WTC11 (cell line): Measurements from ENCODE around the gene OR2K2.

Experiments
- CREB1 ChIP-seq: sonication (generic); formaldehyde crosslinking; IDR thresholded peaks from 2 replicates; pipeline ENCODE4 v1.8.0; 2023; ENCODE audit warnings: mild to moderate bottlenecking, missing genetic modification reagents
- E2F4 ChIP-seq: sonication (generic); formaldehyde crosslinking; IDR thresholded peaks from 2 replicates; pipeline ENCODE4 v1.8.1; 2022; ENCODE audit warnings: low read depth, mild to moderate bottlenecking, moderate library complexity, missing genetic modification reagents, borderline replicate concordance
- ELF4 ChIP-seq: sonication (generic); formaldehyde crosslinking; IDR thresholded peaks from 2 replicates; pipeline ENCODE4 v1.8.1; 2022; ENCODE audit warnings: low read depth, mild to moderate bottlenecking, moderate library complexity, missing genetic modification reagents
- FOXJ3 ChIP-seq: sonication (generic); formaldehyde crosslinking; IDR thresholded peaks from 2 replicates; pipeline ENCODE4 v1.9.0; 2021; ENCODE audit warnings: missing genetic modification reagents, mild to moderate bottlenecking, borderline replicate concordance
- KAT7 ChIP-seq: sonication (generic); formaldehyde crosslinking; IDR thresholded peaks from 2 replicates; pipeline ENCODE4 v1.8.1; 2023; ENCODE audit warnings: missing genetic modification reagents, mild to moderate bottlenecking, borderline replicate concordance
- MAX ChIP-seq: sonication (generic); formaldehyde crosslinking; IDR thresholded peaks from 2 replicates; pipeline ENCODE4 v1.8.0; 2022; ENCODE audit warnings: mild to moderate bottlenecking, missing genetic modification reagents
- NFYB ChIP-seq: sonication (generic); formaldehyde crosslinking; conservative IDR thresholded peaks from 2 replicates; pipeline ENCODE4 v1.8.0; 2022; ENCODE audit warnings: low read depth, missing genetic modification reagents
- NR3C1 ChIP-seq: sonication (generic); formaldehyde crosslinking; conservative IDR thresholded peaks from 2 replicates; pipeline ENCODE4 v1.8.1; 2023; ENCODE audit warnings: low read depth, mild to moderate bottlenecking, missing genetic modification reagents
- ZNF263 ChIP-seq: sonication (generic); formaldehyde crosslinking; IDR thresholded peaks from 2 replicates; pipeline ENCODE4 v1.8.1; 2022; ENCODE audit warnings: low read depth, mild to moderate bottlenecking, moderate library complexity, missing genetic modification reagents
- ZNF317 ChIP-seq: sonication (generic); formaldehyde crosslinking; IDR thresholded peaks from 2 replicates; pipeline ENCODE4 v1.8.1; 2023; ENCODE audit warnings: low read depth, mild to moderate bottlenecking, moderate library complexity, missing genetic modification reagents, borderline replicate concordance
- TF ChIP-seq, protein P1 (sequence below): fragments of 200-600 bp; IDR thresholded peaks from 2 replicates; pipeline ENCODE4 v1.8.0; 2022; ENCODE audit warnings: antibody characterized with exemption
- TF ChIP-seq, protein P2 (sequence below): sonication (generic); formaldehyde crosslinking; IDR thresholded peaks from 2 replicates; pipeline ENCODE4 v1.8.1; 2022; ENCODE audit warnings: low read depth, missing genetic modification reagents, borderline replicate concordance
- TF ChIP-seq, protein P3 (sequence below): sonication (generic); formaldehyde crosslinking; IDR thresholded peaks from 2 replicates; pipeline ENCODE4 v1.8.1; 2023; ENCODE audit warnings: mild to moderate bottlenecking, moderate library complexity, missing genetic modification reagents

DNA sequence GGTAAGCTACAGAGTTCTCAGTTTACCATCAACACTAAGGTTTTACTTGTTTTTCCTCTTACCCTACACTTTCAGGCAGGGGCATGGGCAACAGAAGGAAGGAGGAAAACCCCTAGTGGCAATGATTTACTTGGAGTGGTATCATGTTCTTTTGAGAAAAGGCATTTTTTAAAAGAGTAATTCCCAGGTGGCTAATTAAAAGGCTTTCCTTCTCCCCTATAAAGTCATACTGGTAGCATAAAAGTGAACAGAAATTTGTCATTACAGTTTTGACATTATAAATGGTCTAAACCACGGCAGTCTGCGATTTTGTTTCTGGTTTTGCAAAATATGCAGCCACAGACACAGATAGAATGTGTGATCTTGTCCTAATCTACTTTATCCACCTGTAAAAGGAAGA is 30.9 kb upstream of the OR2K2 start:
- TF ChIP-seq NR3C1 (no peak), ZNF263 (CRISPR knock-in tag) (no peak), MAX (CRISPR knock-in tag) (no peak), FOXJ3 (CRISPR knock-in tag) (no peak), CREB1 (CRISPR knock-in tag) (no peak), ELF4 (no peak), ZNF317 (CRISPR knock-in tag) (no peak), KAT7 (no peak), NFYB (CRISPR knock-in tag) (no peak), E2F4 (CRISPR knock-in tag) (no peak)
- TF ChIP-seq, protein P1, sequence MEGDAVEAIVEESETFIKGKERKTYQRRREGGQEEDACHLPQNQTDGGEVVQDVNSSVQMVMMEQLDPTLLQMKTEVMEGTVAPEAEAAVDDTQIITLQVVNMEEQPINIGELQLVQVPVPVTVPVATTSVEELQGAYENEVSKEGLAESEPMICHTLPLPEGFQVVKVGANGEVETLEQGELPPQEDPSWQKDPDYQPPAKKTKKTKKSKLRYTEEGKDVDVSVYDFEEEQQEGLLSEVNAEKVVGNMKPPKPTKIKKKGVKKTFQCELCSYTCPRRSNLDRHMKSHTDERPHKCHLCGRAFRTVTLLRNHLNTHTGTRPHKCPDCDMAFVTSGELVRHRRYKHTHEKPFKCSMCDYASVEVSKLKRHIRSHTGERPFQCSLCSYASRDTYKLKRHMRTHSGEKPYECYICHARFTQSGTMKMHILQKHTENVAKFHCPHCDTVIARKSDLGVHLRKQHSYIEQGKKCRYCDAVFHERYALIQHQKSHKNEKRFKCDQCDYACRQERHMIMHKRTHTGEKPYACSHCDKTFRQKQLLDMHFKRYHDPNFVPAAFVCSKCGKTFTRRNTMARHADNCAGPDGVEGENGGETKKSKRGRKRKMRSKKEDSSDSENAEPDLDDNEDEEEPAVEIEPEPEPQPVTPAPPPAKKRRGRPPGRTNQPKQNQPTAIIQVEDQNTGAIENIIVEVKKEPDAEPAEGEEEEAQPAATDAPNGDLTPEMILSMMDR: no peak
- TF ChIP-seq, protein P2, sequence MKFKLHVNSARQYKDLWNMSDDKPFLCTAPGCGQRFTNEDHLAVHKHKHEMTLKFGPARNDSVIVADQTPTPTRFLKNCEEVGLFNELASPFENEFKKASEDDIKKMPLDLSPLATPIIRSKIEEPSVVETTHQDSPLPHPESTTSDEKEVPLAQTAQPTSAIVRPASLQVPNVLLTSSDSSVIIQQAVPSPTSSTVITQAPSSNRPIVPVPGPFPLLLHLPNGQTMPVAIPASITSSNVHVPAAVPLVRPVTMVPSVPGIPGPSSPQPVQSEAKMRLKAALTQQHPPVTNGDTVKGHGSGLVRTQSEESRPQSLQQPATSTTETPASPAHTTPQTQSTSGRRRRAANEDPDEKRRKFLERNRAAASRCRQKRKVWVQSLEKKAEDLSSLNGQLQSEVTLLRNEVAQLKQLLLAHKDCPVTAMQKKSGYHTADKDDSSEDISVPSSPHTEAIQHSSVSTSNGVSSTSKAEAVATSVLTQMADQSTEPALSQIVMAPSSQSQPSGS (CRISPR knock-in tag): no peak
- TF ChIP-seq, protein P3, sequence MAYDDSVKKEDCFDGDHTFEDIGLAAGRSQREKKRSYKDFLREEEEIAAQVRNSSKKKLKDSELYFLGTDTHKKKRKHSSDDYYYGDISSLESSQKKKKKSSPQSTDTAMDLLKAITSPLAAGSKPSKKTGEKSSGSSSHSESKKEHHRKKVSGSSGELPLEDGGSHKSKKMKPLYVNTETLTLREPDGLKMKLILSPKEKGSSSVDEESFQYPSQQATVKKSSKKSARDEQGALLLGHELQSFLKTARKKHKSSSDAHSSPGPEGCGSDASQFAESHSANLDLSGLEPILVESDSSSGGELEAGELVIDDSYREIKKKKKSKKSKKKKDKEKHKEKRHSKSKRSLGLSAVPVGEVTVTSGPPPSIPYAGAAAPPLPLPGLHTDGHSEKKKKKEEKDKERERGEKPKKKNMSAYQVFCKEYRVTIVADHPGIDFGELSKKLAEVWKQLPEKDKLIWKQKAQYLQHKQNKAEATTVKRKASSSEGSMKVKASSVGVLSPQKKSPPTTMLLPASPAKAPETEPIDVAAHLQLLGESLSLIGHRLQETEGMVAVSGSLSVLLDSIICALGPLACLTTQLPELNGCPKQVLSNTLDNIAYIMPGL (CRISPR knock-in tag): no peak
